ENCODE measurements around the gene VAV3. TPM values are rescaled to one million over a fixed set of nuclear protein-coding genes. Genes with fewer than 3 reads are reported as not detected.

Gene VAV3
- total RNA-seq, 1 donor from 2014 or later = 4.8 TPM

DNA sequence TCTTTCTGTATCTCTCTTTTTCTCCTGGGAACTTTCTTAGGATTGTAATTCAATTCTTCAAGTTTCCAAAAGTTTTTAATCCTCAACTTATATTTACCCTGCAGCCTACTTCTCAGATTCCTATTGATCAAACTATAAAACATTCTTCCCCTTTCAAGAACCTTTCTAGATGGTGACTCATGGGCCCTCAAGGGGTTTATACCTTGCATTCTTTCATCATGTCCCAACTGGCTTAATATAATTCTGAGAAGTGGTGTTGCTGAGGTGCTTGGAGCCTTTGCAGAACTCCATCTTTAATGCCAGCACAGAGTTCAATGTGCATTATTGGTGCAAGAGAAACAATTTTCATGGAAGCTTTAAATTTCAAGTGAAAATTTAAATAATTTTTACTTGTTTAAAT, 273.4 kb downstream of the VAV3 start:
- TF ChIP-seq CTCF (IDR thresholded peaks at IDR 0.05; ENCODE audit: insufficient read depth, low read length, poor library complexity, severe bottlenecking) = no peak
- DNase-seq (ENCODE audit: low read depth) = no peak
- H3K27me3 ChIP-seq (ENCODE audit: control insufficient read depth, insufficient read depth, low read length) = no peaks in the 10 kb centered on the region
- H3K36me3 ChIP-seq (ENCODE audit: control insufficient read depth, insufficient read depth, low read length) = no peaks in the 10 kb centered on the region
- no peak overlapping the region for H3K4me3 ChIP-seq (ENCODE audit: low read depth, low read length)

DNA sequence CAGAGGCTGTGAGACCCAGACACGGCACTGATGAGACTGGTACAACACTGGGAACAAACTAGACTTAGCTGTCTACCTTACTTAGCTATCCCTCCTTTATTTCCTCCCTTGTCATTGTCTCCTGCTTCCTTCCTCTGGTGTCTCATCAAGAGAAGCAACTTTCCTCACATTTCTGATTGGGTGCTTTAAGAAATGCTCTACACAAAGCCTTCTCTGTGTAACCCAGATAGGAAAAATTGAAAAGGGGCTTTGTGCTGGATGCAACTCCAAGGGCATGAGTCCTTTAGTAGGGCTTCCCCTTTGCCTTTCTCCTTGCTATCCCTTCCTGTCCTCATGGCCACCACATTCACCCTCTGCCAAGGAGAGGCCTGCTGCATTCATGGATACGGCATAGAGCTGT, 274.5 kb downstream of the VAV3 start:
- TF ChIP-seq CTCF (IDR thresholded peaks at IDR 0.05; ENCODE audit: insufficient read depth, low read length, poor library complexity, severe bottlenecking) = no peak
- Histone ChIP-seq H3K4me3 (ENCODE audit: low read depth, low read length) (no peak overlapping the region), H3K27me3 (ENCODE audit: control insufficient read depth, insufficient read depth, low read length) (no peaks in the 10 kb centered on the region), H3K36me3 (ENCODE audit: control insufficient read depth, insufficient read depth, low read length) (no peaks in the 10 kb centered on the region)
- DNase-seq (ENCODE audit: low read depth) = no peak

DNA sequence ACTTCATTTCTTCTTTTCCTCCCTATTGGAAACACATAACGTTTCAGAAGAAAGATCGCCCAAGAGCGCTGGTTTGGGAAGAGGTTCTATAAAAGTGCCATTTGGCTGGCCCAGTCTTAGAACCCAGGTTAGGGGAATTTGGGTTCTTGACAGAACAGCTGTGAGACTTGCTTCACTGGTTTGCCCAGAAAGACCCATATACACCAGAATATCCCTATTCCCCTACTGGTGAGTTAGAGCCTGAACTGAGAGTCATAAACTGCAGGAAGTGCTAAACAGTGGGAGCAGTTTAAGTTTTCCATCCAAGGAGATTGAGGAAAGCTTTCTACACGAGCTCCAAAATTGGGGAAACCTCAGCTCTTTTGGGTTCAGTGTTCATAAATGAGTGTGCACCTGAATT, 275.2 kb downstream of the VAV3 start:
- Histone ChIP-seq H3K4me3 (ENCODE audit: low read depth, low read length) (no peak overlapping the region), H3K27me3 (ENCODE audit: control insufficient read depth, insufficient read depth, low read length) (no peaks in the 10 kb centered on the region), H3K36me3 (ENCODE audit: control insufficient read depth, insufficient read depth, low read length) (no peaks in the 10 kb centered on the region)
- no peak for TF ChIP-seq CTCF (IDR thresholded peaks at IDR 0.05; ENCODE audit: insufficient read depth, low read length, poor library complexity, severe bottlenecking)
- no peak for DNase-seq (ENCODE audit: low read depth)

- no peak for DNase-seq (ENCODE audit: low read depth)
- no peak for TF ChIP-seq CTCF (IDR thresholded peaks at IDR 0.05; ENCODE audit: insufficient read depth, low read length, poor library complexity, severe bottlenecking)
- Histone ChIP-seq H3K27me3 (ENCODE audit: control insufficient read depth, insufficient read depth, low read length) (no peaks in the 10 kb centered on the region), H3K36me3 (ENCODE audit: control insufficient read depth, insufficient read depth, low read length) (no peaks in the 10 kb centered on the region), H3K4me3 (ENCODE audit: low read depth, low read length) (no peak overlapping the region)
Measured at GRCh38 chr1:107689159-107689558, 275.8 kb downstream of the VAV3 start.

- Histone ChIP-seq H3K27me3 (ENCODE audit: control insufficient read depth, insufficient read depth, low read length) (no peaks in the 10 kb centered on the region), H3K4me3 (ENCODE audit: low read depth, low read length) (peak overlapping the region; percentile 47), H3K36me3 (ENCODE audit: control insufficient read depth, insufficient read depth, low read length) (no peaks in the 10 kb centered on the region)
- DNase-seq (ENCODE audit: low read depth) = peak; percentile 59
- no peak for TF ChIP-seq CTCF (IDR thresholded peaks at IDR 0.05; ENCODE audit: insufficient read depth, low read length, poor library complexity, severe bottlenecking)
Measured at GRCh38 chr1:107687849-107688753, 276.9 kb downstream of the VAV3 start.

GRCh38 chr1:107683683-107684082, 281.3 kb downstream of the VAV3 start:
- DNase-seq (ENCODE audit: low read depth) = no peak
- Histone ChIP-seq H3K4me3 (ENCODE audit: low read depth, low read length) (no peak overlapping the region), H3K27me3 (ENCODE audit: control insufficient read depth, insufficient read depth, low read length) (no peaks in the 10 kb centered on the region), H3K36me3 (ENCODE audit: control insufficient read depth, insufficient read depth, low read length) (no peaks in the 10 kb centered on the region)
- TF ChIP-seq CTCF (IDR thresholded peaks at IDR 0.05; ENCODE audit: insufficient read depth, low read length, poor library complexity, severe bottlenecking) = no peak

Measured in kidney epithelial cell (primary cell).